K562 (cell line): ENCODE measurements around the gene NHS. TPM values are rescaled to one million over a fixed set of nuclear protein-coding genes. Genes with fewer than 3 reads are reported as not detected.

Source experiments
- ATAC-seq: fragments of 200-7000 bp; cut with Tn5 transposase; 3 replicates; pipeline ENCODE4 v1.9.1; 2020; ENCODE audit warnings: moderate library complexity
- BruUV-seq: library from RNA; stranded (reverse); fragments of 400-500 nt; replicated peaks from 2 replicates; lab custom pipeline; 2021; lab: Mats Ljungman, UMichigan
- CTCF ChIA-PET: fragments of 300-600 bp; formaldehyde crosslinking; extraction: SDS; loops from one replicate; lab custom pipeline; 2021; ENCODE audit warnings: low intra/inter-chr PET ratio; lab: Yijun Ruan, JAX
- POLR2A ChIA-PET: fragments of 300-600, 350-650 bp; sonication (Branson Sonifier 250); formaldehyde crosslinking; extraction: SDS; loops from one replicate; lab custom pipeline; 2021; ENCODE audit warnings: antibody characterized with exemption, inconsistent platforms; lab: Yijun Ruan, JAX
- DNase-seq, 4 experiments: peaks; one replicate each; pipeline versions ENCODE4 v3.0.0 to v3.0.0-alpha.2; 2011 to 2018; ENCODE audit warnings: low spot score in 3 of 4, mixed read lengths in 3 of 4; ENCODE audit errors: extremely low read depth in 1 of 4
- FAIRE-seq: peaks from 2 replicates; lab custom pipeline; 2011; peaks lifted over from hg19 to GRCh38; lab: Jason Lieb, UNC
- H2AFZ ChIP-seq: 2 replicates; pipeline ENCODE4 v1.6.0; 2011; ENCODE audit warnings: low read depth, low read length, control low read depth, inconsistent platforms
- H3K27ac ChIP-seq: fragments of 200-600 bp; 3 replicates; pipeline ENCODE4 v1.8.0; 2011; ENCODE audit warnings: low read depth, mild to moderate bottlenecking, control low read depth, inconsistent platforms, low read length, moderate library complexity, mixed read lengths; ENCODE audit errors: extremely low read depth
- H3K27me3 ChIP-seq, 2 experiments: fragments of 300-600 bp in 1 of 2; 2 replicates in 1 of 2; 3 replicates in 1 of 2; pipeline versions ENCODE4 v1.6.0 to v1.8.0; 2011; ENCODE audit warnings: inconsistent platforms in 2 of 2, low read length in 2 of 2, mild to moderate bottlenecking in 1 of 2, mixed read lengths in 1 of 2, moderate library complexity in 1 of 2; ENCODE audit not compliant: control insufficient read depth in 2 of 2, insufficient read depth in 2 of 2
- H3K36me3 ChIP-seq: fragments of 300-600 bp; 3 replicates; pipeline ENCODE4 v1.8.0; 2011; ENCODE audit warnings: mild to moderate bottlenecking, low read length, inconsistent platforms; ENCODE audit not compliant: control insufficient read depth, insufficient read depth
- H3K4me1 ChIP-seq, 2 experiments: fragments of 200-600 bp in 1 of 2; replicated peaks in 1 of 2; 2 replicates in 1 of 2; 3 replicates in 1 of 2; pipeline versions ENCODE4 v1.5.1 to v1.8.0; 2011; ENCODE audit warnings: inconsistent platforms in 2 of 2, low read length in 2 of 2, mild to moderate bottlenecking in 1 of 2, mixed read lengths in 1 of 2, moderate library complexity in 1 of 2; ENCODE audit not compliant: control insufficient read depth in 2 of 2, insufficient read depth in 2 of 2
- H3K4me2 ChIP-seq: 2 replicates; pipeline ENCODE4 v1.6.1; 2011; ENCODE audit warnings: low read length, control low read depth, inconsistent platforms, mixed read lengths; ENCODE audit not compliant: insufficient read depth
- H3K4me3 ChIP-seq: fragments of 200-600 bp; sonication (generic), shearing (Covaris generic); 2 replicates; pipeline ENCODE4 v1.5.1; 2016; ENCODE audit warnings: control low read depth, inconsistent platforms
- H3K79me2 ChIP-seq: fragments of 200-600 bp; 3 replicates; pipeline ENCODE4 v1.8.0; 2011; ENCODE audit warnings: low read length, inconsistent platforms; ENCODE audit not compliant: control insufficient read depth, insufficient read depth
- H3K9ac ChIP-seq, 2 experiments: 2 replicates each; pipeline versions ENCODE4 v1.6.0 to v1.6.1; 2011; ENCODE audit warnings: low read depth in 2 of 2, low read length in 2 of 2, control low read depth in 1 of 2, inconsistent platforms in 1 of 2, mild to moderate bottlenecking in 1 of 2, mixed read lengths in 1 of 2; ENCODE audit not compliant: insufficient read depth in 1 of 2
- H3K9me1 ChIP-seq: one replicate; pipeline ENCODE4 v1.6.0; 2011; ENCODE audit warnings: inconsistent platforms, mild to moderate bottlenecking, low read length, moderate library complexity; ENCODE audit not compliant: control insufficient read depth, insufficient read depth
- H3K9me3 ChIP-seq: replicated peaks from 2 replicates; pipeline ENCODE4 v1.5.1; 2011; ENCODE audit warnings: low read depth, low read length, inconsistent platforms; ENCODE audit not compliant: control insufficient read depth, insufficient read depth
- H4K20me1 ChIP-seq: replicated peaks from 2 replicates; pipeline ENCODE4 v1.6.1; 2011; ENCODE audit warnings: low read length, inconsistent platforms, mixed read lengths; ENCODE audit not compliant: control insufficient read depth, insufficient read depth
- ASH1L ChIP-seq: fragments of 450-650 bp; IDR thresholded peaks from 2 replicates; pipeline ENCODE4 v1.6.1; 2018; ENCODE audit warnings: borderline replicate concordance, mild to moderate bottlenecking, low read depth; ENCODE audit not compliant: partially characterized antibody
- LEF1 ChIP-seq: fragments of 450-650 bp; IDR thresholded peaks from 2 replicates; pipeline ENCODE4 v1.6.1; 2016; ENCODE audit warnings: mild to moderate bottlenecking
- SOX6 ChIP-seq: fragments of 450-650 bp; IDR thresholded peaks from 2 replicates; pipeline ENCODE4 v1.6.1; 2014; ENCODE audit warnings: mild to moderate bottlenecking
- SP1 ChIP-seq: sonication (generic); formaldehyde crosslinking; IDR thresholded peaks from 2 replicates; pipeline ENCODE4 v1.8.1; 2022; ENCODE audit warnings: mild to moderate bottlenecking, missing genetic modification reagents
- TEAD2 ChIP-seq: fragments of 450-650 bp; IDR thresholded peaks from 2 replicates; pipeline ENCODE4 v1.6.1; 2016; ENCODE audit warnings: missing genetic modification characterization, control low read depth, missing compliant biosample characterization
- ZEB2 ChIP-seq: fragments of 450-650 bp; IDR thresholded peaks from 2 replicates; pipeline ENCODE4 v1.6.1; 2016
- ZNF224 ChIP-seq: sonication (generic); formaldehyde crosslinking; IDR thresholded peaks from 2 replicates; pipeline ENCODE4 v1.8.0; 2022; ENCODE audit warnings: mild to moderate bottlenecking, missing genetic modification reagents
- ZNF41 ChIP-seq: fragments of 250-450 bp; sonication (Bioruptor Pico); conservative IDR thresholded peaks from 2 replicates; pipeline ENCODE4 v1.4.0; 2020; ENCODE audit warnings: mild to moderate bottlenecking
- WGBS: fragments of 100-300 bp; shearing (Covaris generic); methylation state at CpG from one replicate; pipeline ENCODE4 v1.1.6; 2016; ENCODE audit warnings: low coverage, mixed read lengths; ENCODE audit not compliant: insufficient coverage; ENCODE audit errors: missing lambda C conversion rate; 5-methylcytosine and 5-hydroxymethylcytosine counted together
- in situ Hi-C: fragments of 300-500 bp; cut with MboI; formaldehyde crosslinking; loops from 4 replicates; pipeline ENCODE4 v1.15.0; 2018; ENCODE audit warnings: inconsistent platforms, mixed read lengths
- intact Hi-C: fragments of 100-400 bp; cut with micrococcal nuclease; formaldehyde crosslinking; loops from 2 replicates; pipeline ENCODE4 v1.14.2; 2022
- polyA plus RNA-seq, 8 experiments: library from polyadenylated mRNA; depleted of rRNA in 4 of 8; stranded (reverse) in 5 of 8; unstranded in 3 of 8; fragments of >200 nt; fragmentation: Nextera tagmentation in 2 of 8; fragmentation: Illumina TruSeq in 1 of 8; extraction: Ambion mirVana in 2 of 8; extraction: Trizol in 1 of 8; gene quantifications; 2 replicates each; pipeline versions ENCODE4 v1.2.1 to v1.2.3, GENCODE V29; 2011 to 2014; ENCODE audit warnings: inconsistent platforms in 1 of 8, missing spikeins in 1 of 8
- total RNA-seq, 7 experiments: library from RNA; depleted of rRNA in 6 of 7; stranded (reverse); fragments of >200 nt in 6 of 7; fragmentation: Illumina TruSeq in 2 of 7; extraction: Trizol in 2 of 7; gene quantifications; 2 replicates each; pipeline versions ENCODE4 v1.2.1 to v1.2.3, GENCODE V29; 2011 to 2021; ENCODE audit warnings: low replicate concordance in 1 of 7
- TF ChIP-seq, protein P1 (sequence below), 2 experiments: fragments of 150-350 bp in 1 of 2; IDR thresholded peaks; 2 replicates each; pipeline ENCODE4 v1.6.1; 2012 to 2016; ENCODE audit warnings: low read depth in 2 of 2, low read length in 2 of 2, mild to moderate bottlenecking in 1 of 2, moderate library complexity in 1 of 2
- TF ChIP-seq, protein P2 (sequence below): fragments of 450-650 bp; formaldehyde crosslinking; IDR thresholded peaks from 2 replicates; pipeline ENCODE4 v1.4.0; 2020; ENCODE audit warnings: mild to moderate bottlenecking
- TF ChIP-seq, protein P3 (sequence below): fragments of 450-650 bp; formaldehyde crosslinking; IDR thresholded peaks from 2 replicates; pipeline ENCODE4 v1.4.0; 2020; ENCODE audit warnings: mild to moderate bottlenecking, moderate library complexity

Gene NHS
- total and polyA plus RNA-seq, 9 of the 15 experiments (the other 6 are each of a cell fraction or from before 2014, with no cell fraction given), result 0.02 TPM; not detected in 8

DNA sequence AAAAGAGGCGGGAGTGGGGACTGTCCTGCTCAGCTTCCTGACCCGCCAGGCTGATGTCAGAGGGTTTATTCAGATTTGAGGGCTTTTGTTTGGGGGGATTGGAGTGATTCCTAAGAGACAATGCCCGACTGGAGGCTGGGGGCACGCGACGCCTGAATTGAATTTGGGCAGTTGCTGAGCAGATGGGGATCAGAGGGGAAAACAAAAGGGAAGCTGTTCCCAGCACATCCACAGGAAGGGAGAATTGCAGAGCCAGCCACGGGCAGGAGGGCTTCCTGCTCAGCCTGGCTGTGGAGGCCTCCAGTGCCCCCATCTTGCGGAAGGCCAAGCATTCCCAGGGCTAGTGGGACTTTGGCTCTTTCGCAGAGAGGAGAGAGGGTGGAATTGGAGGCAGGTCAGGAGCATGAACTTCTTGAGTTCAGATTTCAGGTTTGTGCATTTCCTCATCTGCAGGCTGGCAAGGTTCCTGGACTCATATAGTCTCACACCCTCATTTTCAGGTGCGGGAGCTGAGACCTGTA lies 162.8 kb downstream of the NHS start:
- no peak overlapping the region for H2AFZ ChIP-seq
- DNase-seq (no peak), FAIRE-seq (no peak), ATAC-seq (no peak)
- ChIA-PET CTCF (no interaction called here), POLR2A (no interaction called here)
- no peak overlapping the region for H3K27ac ChIP-seq
- WGBS, result 5% methylated on average over 8 of the region's 10 CpGs
- intact Hi-C loops, result no loop called here
- H3K36me3 ChIP-seq, result no peaks in the 10 kb centered on the region
- TF ChIP-seq ZEB2, result no peak
- no peak for TF ChIP-seq ZNF224 (CRISPR knock-in tag)
- no peak for TF ChIP-seq ZNF41
- no peak for TF ChIP-seq TEAD2 (tag)
- no peak for TF ChIP-seq SOX6
- TF ChIP-seq, protein P1, sequence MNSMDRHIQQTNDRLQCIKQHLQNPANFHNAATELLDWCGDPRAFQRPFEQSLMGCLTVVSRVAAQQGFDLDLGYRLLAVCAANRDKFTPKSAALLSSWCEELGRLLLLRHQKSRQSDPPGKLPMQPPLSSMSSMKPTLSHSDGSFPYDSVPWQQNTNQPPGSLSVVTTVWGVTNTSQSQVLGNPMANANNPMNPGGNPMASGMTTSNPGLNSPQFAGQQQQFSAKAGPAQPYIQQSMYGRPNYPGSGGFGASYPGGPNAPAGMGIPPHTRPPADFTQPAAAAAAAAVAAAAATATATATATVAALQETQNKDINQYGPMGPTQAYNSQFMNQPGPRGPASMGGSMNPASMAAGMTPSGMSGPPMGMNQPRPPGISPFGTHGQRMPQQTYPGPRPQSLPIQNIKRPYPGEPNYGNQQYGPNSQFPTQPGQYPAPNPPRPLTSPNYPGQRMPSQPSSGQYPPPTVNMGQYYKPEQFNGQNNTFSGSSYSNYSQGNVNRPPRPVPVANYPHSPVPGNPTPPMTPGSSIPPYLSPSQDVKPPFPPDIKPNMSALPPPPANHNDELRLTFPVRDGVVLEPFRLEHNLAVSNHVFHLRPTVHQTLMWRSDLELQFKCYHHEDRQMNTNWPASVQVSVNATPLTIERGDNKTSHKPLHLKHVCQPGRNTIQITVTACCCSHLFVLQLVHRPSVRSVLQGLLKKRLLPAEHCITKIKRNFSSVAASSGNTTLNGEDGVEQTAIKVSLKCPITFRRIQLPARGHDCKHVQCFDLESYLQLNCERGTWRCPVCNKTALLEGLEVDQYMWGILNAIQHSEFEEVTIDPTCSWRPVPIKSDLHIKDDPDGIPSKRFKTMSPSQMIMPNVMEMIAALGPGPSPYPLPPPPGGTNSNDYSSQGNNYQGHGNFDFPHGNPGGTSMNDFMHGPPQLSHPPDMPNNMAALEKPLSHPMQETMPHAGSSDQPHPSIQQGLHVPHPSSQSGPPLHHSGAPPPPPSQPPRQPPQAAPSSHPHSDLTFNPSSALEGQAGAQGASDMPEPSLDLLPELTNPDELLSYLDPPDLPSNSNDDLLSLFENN (IDR thresholded peaks at IDR 0.05; ENCODE audit: low read depth in 2 of 2, low read length in 2 of 2), result no peak
- no peak for TF ChIP-seq LEF1
- no peak for TF ChIP-seq SP1 (CRISPR knock-in tag)
- TF ChIP-seq, protein P2, sequence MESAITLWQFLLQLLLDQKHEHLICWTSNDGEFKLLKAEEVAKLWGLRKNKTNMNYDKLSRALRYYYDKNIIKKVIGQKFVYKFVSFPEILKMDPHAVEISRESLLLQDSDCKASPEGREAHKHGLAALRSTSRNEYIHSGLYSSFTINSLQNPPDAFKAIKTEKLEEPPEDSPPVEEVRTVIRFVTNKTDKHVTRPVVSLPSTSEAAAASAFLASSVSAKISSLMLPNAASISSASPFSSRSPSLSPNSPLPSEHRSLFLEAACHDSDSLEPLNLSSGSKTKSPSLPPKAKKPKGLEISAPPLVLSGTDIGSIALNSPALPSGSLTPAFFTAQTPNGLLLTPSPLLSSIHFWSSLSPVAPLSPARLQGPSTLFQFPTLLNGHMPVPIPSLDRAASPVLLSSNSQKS (CRISPR knock-in tag), result no peak
- no peak for TF ChIP-seq ASH1L
- TF ChIP-seq, protein P3, sequence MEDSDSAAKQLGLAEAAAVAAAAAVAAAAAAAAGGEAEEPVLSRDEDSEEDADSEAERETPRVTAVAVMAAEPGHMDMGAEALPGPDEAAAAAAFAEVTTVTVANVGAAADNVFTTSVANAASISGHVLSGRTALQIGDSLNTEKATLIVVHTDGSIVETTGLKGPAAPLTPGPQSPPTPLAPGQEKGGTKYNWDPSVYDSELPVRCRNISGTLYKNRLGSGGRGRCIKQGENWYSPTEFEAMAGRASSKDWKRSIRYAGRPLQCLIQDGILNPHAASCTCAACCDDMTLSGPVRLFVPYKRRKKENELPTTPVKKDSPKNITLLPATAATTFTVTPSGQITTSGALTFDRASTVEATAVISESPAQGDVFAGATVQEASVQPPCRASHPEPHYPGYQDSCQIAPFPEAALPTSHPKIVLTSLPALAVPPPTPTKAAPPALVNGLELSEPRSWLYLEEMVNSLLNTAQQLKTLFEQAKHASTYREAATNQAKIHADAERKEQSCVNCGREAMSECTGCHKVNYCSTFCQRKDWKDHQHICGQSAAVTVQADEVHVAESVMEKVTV (CRISPR knock-in tag), result no peak
- H3K4me2 ChIP-seq, result no peak overlapping the region
- 0 out of 2 replicates have a peak, but pooled peaks cover 2% of the 10 kb centered on the region for H4K20me1 ChIP-seq
- no peaks in the 10 kb centered on the region for H3K27me3 ChIP-seq
- no peaks in the 10 kb centered on the region for H3K79me2 ChIP-seq
- no peaks in the 10 kb centered on the region for H3K4me1 ChIP-seq
- H3K9ac ChIP-seq, result no peak overlapping the region
- no TSS peak for BruUV-seq
- no peak overlapping the region for H3K4me3 ChIP-seq
- no peaks in the 10 kb centered on the region for H3K9me3 ChIP-seq
- H3K9me1 ChIP-seq, result no peaks in the 10 kb centered on the region
- in situ Hi-C loops, result no loop called here
